PFSK-1 (cell line): ENCODE measurements around the gene CLK4.

ENCODE experiments used
- FOXP2 ChIP-seq: optimal IDR thresholded peaks from 2 replicates; pipeline ENCODE3; 2011; ENCODE audit warnings: borderline replicate concordance, control low read depth, inconsistent platforms; ENCODE audit not compliant: insufficient read depth; ENCODE audit errors: extremely low read length, extremely low read depth
- POLR2AphosphoS5 ChIP-seq: IDR thresholded peaks from 2 replicates; pipeline ENCODE4 v1.6.1; 2012; ENCODE audit warnings: low read depth, mild to moderate bottlenecking, control low read depth, low read length, moderate library complexity
- TAF1 ChIP-seq: IDR thresholded peaks from 2 replicates; pipeline ENCODE4 v1.6.1; 2012; ENCODE audit warnings: low read length, control low read depth, borderline replicate concordance; ENCODE audit not compliant: insufficient read depth

DNA sequence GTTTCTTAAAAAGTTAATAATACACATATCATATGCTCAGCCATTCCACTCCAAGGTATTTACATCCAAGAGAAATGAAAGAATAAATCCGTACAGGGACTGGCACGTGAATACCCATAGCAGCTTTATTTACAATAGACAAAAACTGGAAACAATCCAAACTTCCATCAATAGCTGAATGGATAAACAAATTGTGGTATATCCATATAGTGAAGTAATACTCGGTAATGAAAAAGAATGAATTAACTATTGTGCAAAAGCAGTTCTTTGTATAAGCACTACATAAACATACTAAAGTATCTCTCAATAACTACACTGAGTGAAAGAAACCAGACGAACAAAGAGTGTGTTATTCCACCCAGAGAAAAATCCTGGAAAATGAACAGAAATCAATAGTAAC is 54.2 kb downstream of the CLK4 start:
- TF ChIP-seq TAF1 (no peak), POLR2AphosphoS5 (no peak), FOXP2 (no peak)
